H1 (cell line): Measurements from ENCODE around the gene AFAP1L2. TPM values are rescaled to one million over a fixed set of nuclear protein-coding genes. Genes with fewer than 3 reads are reported as not detected.

Source experiments
- BCL11A ChIP-seq, 2 experiments: IDR thresholded peaks; one replicate each; pipeline ENCODE4 v1.6.1; 2011; ENCODE audit warnings: low read depth in 2 of 2, low read length in 2 of 2, mild to moderate bottlenecking in 2 of 2
- CBX5 ChIP-seq: fragments of 300-800, 300-1000 bp; sonication (generic); IDR thresholded peaks from 2 replicates; pipeline ENCODE4 v1.7.1; 2016; ENCODE audit warnings: antibody characterized with exemption, low read length, low read depth
- CBX8 ChIP-seq: fragments of 300-800, 300-1000 bp; sonication (generic); IDR thresholded peaks from 2 replicates; pipeline ENCODE4 v1.7.1; 2016; ENCODE audit warnings: low read depth, low read length, borderline replicate concordance
- CHD2 ChIP-seq: IDR thresholded peaks from 2 replicates; pipeline ENCODE4 v1.6.1; 2012; ENCODE audit warnings: low read length, improper control_type of control experiment
- CHD7 ChIP-seq: fragments of 300-600 bp; sonication (generic); IDR thresholded peaks from 2 replicates; pipeline ENCODE4 v1.7.1; 2012; ENCODE audit warnings: low read length, moderate library complexity, mild to moderate bottlenecking, inconsistent platforms; ENCODE audit not compliant: insufficient replicate concordance
- EP300 ChIP-seq, 2 experiments: IDR thresholded peaks; 1 replicate in 1 of 2; 2 replicates in 1 of 2; pipeline ENCODE4 v1.6.1; 2011 to 2012; ENCODE audit warnings: low read depth in 2 of 2, low read length in 2 of 2, mild to moderate bottlenecking in 2 of 2, borderline replicate concordance in 1 of 2, inconsistent platforms in 1 of 2, moderate library complexity in 1 of 2
- JUN ChIP-seq: IDR thresholded peaks from 2 replicates; pipeline ENCODE4 v1.6.1; 2011; ENCODE audit warnings: low read depth, mild to moderate bottlenecking, improper control_type of control experiment, low read length
- PHF8 ChIP-seq: fragments of 200-600 bp; sonication (generic); conservative IDR thresholded peaks from 2 replicates; pipeline ENCODE4 v1.7.1; 2012; ENCODE audit warnings: low read depth, mild to moderate bottlenecking, inconsistent platforms, low read length, moderate library complexity
- POLR2A ChIP-seq, 2 experiments: IDR thresholded peaks; 1 replicate in 1 of 2; 2 replicates in 1 of 2; pipeline ENCODE4 v1.6.1; 2011; ENCODE audit warnings: low read depth in 2 of 2, low read length in 2 of 2, mild to moderate bottlenecking in 2 of 2; ENCODE audit errors: control extremely low read depth in 1 of 2
- RAD21 ChIP-seq, 2 experiments: IDR thresholded peaks in 1 of 2; conservative IDR thresholded peaks in 1 of 2; 2 replicates each; pipeline ENCODE4 v1.6.1; 2011; ENCODE audit warnings: low read depth in 2 of 2, low read length in 2 of 2, improper control_type of control experiment in 1 of 2, inconsistent platforms in 1 of 2, mild to moderate bottlenecking in 1 of 2, moderate library complexity in 1 of 2
- RBBP5 ChIP-seq: IDR thresholded peaks from 2 replicates; pipeline ENCODE4 v1.7.1; 2012; ENCODE audit warnings: low read depth, mild to moderate bottlenecking, inconsistent platforms, low read length, moderate library complexity, borderline replicate concordance
- SP1 ChIP-seq: IDR thresholded peaks from 2 replicates; pipeline ENCODE4 v1.6.1; 2011; ENCODE audit warnings: low read depth, low read length
- polyA plus RNA-seq, 7 experiments: library from polyadenylated mRNA; depleted of rRNA in 3 of 7; stranded (reverse) in 5 of 7; unstranded in 2 of 7; fragments of >200 nt in 5 of 7; fragments of 200-250 nt in 2 of 7; gene quantifications; 1 replicate in 5 of 7; 2 replicates in 1 of 7; 4 replicates in 1 of 7; pipeline versions ENCODE4 v1.2.1 to v1.2.3, GENCODE V29; 2011 to 2013; ENCODE audit warnings: missing spikeins in 2 of 7, mixed read lengths in 2 of 7
- total RNA-seq: library from RNA; stranded (reverse); fragmentation: NEBNext Ultra II Directional; extraction: Animal tissue kit (Norgen Biotek cat#: 25700); gene quantifications from 2 replicates; pipeline ENCODE4 v1.2.1, GENCODE V29; 2021

Gene AFAP1L2
- total and polyA plus RNA-seq, 2 of the 8 experiments (the other 6 are each of a cell fraction or from before 2014, with no cell fraction given): 3.9 to 6.4 TPM

GRCh38 chr10:114372179-114372578, 32.1 kb downstream of the AFAP1L2 start (continued):
- no peak for TF ChIP-seq CHD7
- TF ChIP-seq BCL11A (IDR thresholded peaks at IDR 0.05; ENCODE audit: low read depth in 2 of 2, low read length in 2 of 2): no peak
- no peak for TF ChIP-seq CBX5
- no peak for TF ChIP-seq RBBP5
- TF ChIP-seq POLR2A (IDR thresholded peaks at IDR 0.05; ENCODE audit: control extremely low read depth in 1 of 2, low read depth in 2 of 2, low read length in 2 of 2): no peak
- no peak for TF ChIP-seq SP1
- TF ChIP-seq JUN: no peak
- no peak for TF ChIP-seq CBX8
- TF ChIP-seq CHD2: no peak
- no peak for TF ChIP-seq PHF8
- TF ChIP-seq EP300 (IDR thresholded peaks at IDR 0.05; ENCODE audit: borderline replicate concordance in 1 of 2, low read depth in 2 of 2, low read length in 2 of 2): no peak
- no peak for TF ChIP-seq RAD21 (IDR thresholded peaks at IDR 0.05 in 1 of 2, conservative IDR thresholded peaks at IDR 0.05 in 1 of 2; ENCODE audit: low read depth in 2 of 2, low read length in 2 of 2)
